Measurements from ENCODE around the gene RBM28.
"Not testable (repeated sequence)": the region's sequence is repeated elsewhere in the genome, so short reads cannot be mapped to it uniquely, and the experiment has no call there.

DNA sequence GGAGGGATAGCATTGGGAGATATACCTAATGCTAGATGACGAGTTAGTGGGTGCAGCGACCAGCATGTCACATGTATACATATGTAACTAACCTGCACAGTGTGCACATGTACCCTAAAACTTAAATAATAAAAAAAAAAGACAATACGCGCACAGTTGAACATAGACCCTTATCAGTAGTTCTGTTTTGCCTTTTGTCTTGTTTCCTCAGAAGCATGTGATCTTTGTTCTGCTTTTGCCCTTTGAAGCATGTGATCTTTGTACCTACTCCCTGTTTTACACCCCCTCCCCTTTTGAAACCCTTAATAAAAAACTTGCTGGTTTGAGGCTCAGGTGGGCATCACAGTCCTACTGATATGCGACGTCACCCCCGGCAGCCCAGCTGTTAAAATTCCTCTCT lies 45.7 kb downstream of the RBM28 start:
- TF ChIP-seq, protein P1, sequence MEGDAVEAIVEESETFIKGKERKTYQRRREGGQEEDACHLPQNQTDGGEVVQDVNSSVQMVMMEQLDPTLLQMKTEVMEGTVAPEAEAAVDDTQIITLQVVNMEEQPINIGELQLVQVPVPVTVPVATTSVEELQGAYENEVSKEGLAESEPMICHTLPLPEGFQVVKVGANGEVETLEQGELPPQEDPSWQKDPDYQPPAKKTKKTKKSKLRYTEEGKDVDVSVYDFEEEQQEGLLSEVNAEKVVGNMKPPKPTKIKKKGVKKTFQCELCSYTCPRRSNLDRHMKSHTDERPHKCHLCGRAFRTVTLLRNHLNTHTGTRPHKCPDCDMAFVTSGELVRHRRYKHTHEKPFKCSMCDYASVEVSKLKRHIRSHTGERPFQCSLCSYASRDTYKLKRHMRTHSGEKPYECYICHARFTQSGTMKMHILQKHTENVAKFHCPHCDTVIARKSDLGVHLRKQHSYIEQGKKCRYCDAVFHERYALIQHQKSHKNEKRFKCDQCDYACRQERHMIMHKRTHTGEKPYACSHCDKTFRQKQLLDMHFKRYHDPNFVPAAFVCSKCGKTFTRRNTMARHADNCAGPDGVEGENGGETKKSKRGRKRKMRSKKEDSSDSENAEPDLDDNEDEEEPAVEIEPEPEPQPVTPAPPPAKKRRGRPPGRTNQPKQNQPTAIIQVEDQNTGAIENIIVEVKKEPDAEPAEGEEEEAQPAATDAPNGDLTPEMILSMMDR (IDR thresholded peaks at IDR 0.05; ENCODE audit: low read depth, low read length): not testable (repeated sequence)
- not testable (repeated sequence) for TF ChIP-seq POLR2A (IDR thresholded peaks at IDR 0.05; ENCODE audit: extremely low read depth, insufficient read length); MYC (IDR thresholded peaks at IDR 0.05; ENCODE audit: low read depth, low read length)

All from NB4 (cell line).